Measurements from ENCODE around the gene UBE2I.

Gene UBE2I

GRCh38 chr16:1308036-1308976 lies 1.1 kb upstream of the UBE2I start:
- Histone ChIP-seq H2AFZ (ENCODE audit: low read depth, low read length) (peak overlapping the region; percentile 79), H3K4me2 (ENCODE audit: insufficient read depth, low read length) (peak overlapping the region; percentile 71), H3K36me3 (ENCODE audit: insufficient read depth, low read length) (peaks cover 33% of the 10 kb centered on the region), H3K27ac (ENCODE audit: low read length) (peak overlapping the region; percentile 74), H3K9ac (ENCODE audit: low read depth, low read length) (peak overlapping the region; percentile 90), H4K20me1 (ENCODE audit: insufficient read depth, low read length) (peaks cover 35% of the 10 kb centered on the region), H3K4me1 (ENCODE audit: insufficient read depth, low read length) (peaks cover 44% of the 10 kb centered on the region), H3K27me3 (ENCODE audit: insufficient read depth, low read length, poor library complexity) (no peaks in the 10 kb centered on the region), H3K79me2 (ENCODE audit: insufficient read depth, low read length) (peaks cover 42% of the 10 kb centered on the region), H3K4me3 (ENCODE audit: low read depth in 1 of 2, low read length in 2 of 2) (peak overlapping the region; percentile 38 to 61; a peak in 3 of 4 replicates), H3K9me3 (ENCODE audit: insufficient read depth, low read length, severe bottlenecking) (no peaks in the 10 kb centered on the region)
- ATAC-seq (ENCODE audit: insufficient read depth, low read depth) (peak; percentile 1; the same call in 1 of the 3 replicates), DNase-seq (no peak)
- TF ChIP-seq CTCF (IDR thresholded peaks at IDR 0.05; ENCODE audit: borderline replicate concordance, extremely low read depth, low read length, poor library complexity, severe bottlenecking) (no peak), EZH2 (IDR thresholded peaks at IDR 0.05; ENCODE audit: borderline replicate concordance, low read depth, low read length, severe bottlenecking) (no peak)

GRCh38 chr16:1309888-1310831 lies 724 bp downstream of the UBE2I start:
- peak overlapping the region; percentile 85 for H3K4me2 ChIP-seq (ENCODE audit: insufficient read depth, low read length)
- TF ChIP-seq EZH2 (IDR thresholded peaks at IDR 0.05; ENCODE audit: borderline replicate concordance, low read depth, low read length, severe bottlenecking) (no peak), CTCF (IDR thresholded peaks at IDR 0.05; ENCODE audit: borderline replicate concordance, extremely low read depth, low read length, poor library complexity, severe bottlenecking) (no peak)
- H2AFZ ChIP-seq (ENCODE audit: low read depth, low read length), result no peak overlapping the region
- H3K9ac ChIP-seq (ENCODE audit: low read depth, low read length), result peak overlapping the region; percentile 90
- H3K27me3 ChIP-seq (ENCODE audit: insufficient read depth, low read length, poor library complexity), result no peaks in the 10 kb centered on the region
- H4K20me1 ChIP-seq (ENCODE audit: insufficient read depth, low read length), result peaks cover 54% of the 10 kb centered on the region
- no peaks in the 10 kb centered on the region for H3K9me3 ChIP-seq (ENCODE audit: insufficient read depth, low read length, severe bottlenecking)
- H3K4me3 ChIP-seq (ENCODE audit: low read depth in 1 of 2, low read length in 2 of 2), result peak overlapping the region; percentile 61 to 70
- peaks cover 61% of the 10 kb centered on the region for H3K79me2 ChIP-seq (ENCODE audit: insufficient read depth, low read length)
- peaks cover 51% of the 10 kb centered on the region for H3K36me3 ChIP-seq (ENCODE audit: insufficient read depth, low read length)
- no peak for ATAC-seq (ENCODE audit: insufficient read depth, low read depth)
- peaks cover 47% of the 10 kb centered on the region for H3K4me1 ChIP-seq (ENCODE audit: insufficient read depth, low read length)
- H3K27ac ChIP-seq (ENCODE audit: low read length), result peak overlapping the region; percentile 74
- peak; percentile 57 for DNase-seq

GRCh38 chr16:1310832-1311200 lies 1.4 kb downstream of the UBE2I start:
- Histone ChIP-seq H4K20me1 (ENCODE audit: insufficient read depth, low read length) (peaks cover 60% of the 10 kb centered on the region), H3K4me1 (ENCODE audit: insufficient read depth, low read length) (peaks cover 47% of the 10 kb centered on the region), H3K27me3 (ENCODE audit: insufficient read depth, low read length, poor library complexity) (no peaks in the 10 kb centered on the region), H3K9me3 (ENCODE audit: insufficient read depth, low read length, severe bottlenecking) (no peaks in the 10 kb centered on the region), H2AFZ (ENCODE audit: low read depth, low read length) (no peak overlapping the region), H3K79me2 (ENCODE audit: insufficient read depth, low read length) (peaks cover 67% of the 10 kb centered on the region), H3K4me3 (ENCODE audit: low read depth in 1 of 2, low read length in 2 of 2) (peak overlapping the region; percentile 61 to 70; a peak in 3 of 4 replicates), H3K9ac (ENCODE audit: low read depth, low read length) (peak overlapping the region; percentile 90), H3K27ac (ENCODE audit: low read length) (peak overlapping the region; percentile 74), H3K4me2 (ENCODE audit: insufficient read depth, low read length) (peak overlapping the region; percentile 85), H3K36me3 (ENCODE audit: insufficient read depth, low read length) (peaks cover 58% of the 10 kb centered on the region)
- TF ChIP-seq EZH2 (IDR thresholded peaks at IDR 0.05; ENCODE audit: borderline replicate concordance, low read depth, low read length, severe bottlenecking) (no peak), CTCF (IDR thresholded peaks at IDR 0.05; ENCODE audit: borderline replicate concordance, extremely low read depth, low read length, poor library complexity, severe bottlenecking) (no peak)
- peak; percentile 56 for DNase-seq
- peak; percentile 24; the same call in 1 of the 3 replicates for ATAC-seq (ENCODE audit: insufficient read depth, low read depth)
